ENCODE results near the gene PRKN. TPM values are rescaled to one million over a fixed set of nuclear protein-coding genes. Genes with fewer than 3 reads are reported as not detected.

Gene PRKN
- total RNA-seq, 1 donor from 2014 or later = 5.7 TPM

- no peak for DNase-seq (ENCODE audit: low spot score)
- Mint-ChIP-seq H3K4me3 (ENCODE audit: unreplicated experiment) (no peak overlapping the region), H3K27ac (ENCODE audit: unreplicated experiment) (no peak overlapping the region), H3K36me3 (ENCODE audit: low read depth) (no peaks in the 10 kb centered on the region), H3K9me3 (ENCODE audit: low read depth) (peaks cover 3% of the 10 kb centered on the region), H3K4me1 (ENCODE audit: low read depth) (peaks cover 16% of the 10 kb centered on the region), H3K27me3 (ENCODE audit: low read depth) (no peaks in the 10 kb centered on the region)
- no peak for TF ChIP-seq CTCF (IDR thresholded peaks at IDR 0.05)
Measured at GRCh38 chr6:161452241-161452640, 1275.3 kb downstream of the PRKN start.

- no peak overlapping the region for H3K4me3 Mint-ChIP-seq (ENCODE audit: unreplicated experiment)
- DNase-seq (ENCODE audit: low spot score) = no peak
- peaks cover 20% of the 10 kb centered on the region for H3K4me1 Mint-ChIP-seq (ENCODE audit: low read depth)
Measured at GRCh38 chr6:161449521-161449920, 1278.0 kb downstream of the PRKN start.

GRCh38 chr6:161446949-161447348 is 1280.6 kb downstream of the PRKN start:
- Mint-ChIP-seq H3K36me3 (ENCODE audit: low read depth) (no peaks in the 10 kb centered on the region), H3K4me3 (ENCODE audit: unreplicated experiment) (no peak overlapping the region), H3K27ac (ENCODE audit: unreplicated experiment) (no peak overlapping the region), H3K9me3 (ENCODE audit: low read depth) (no peaks in the 10 kb centered on the region), H3K27me3 (ENCODE audit: low read depth) (no peaks in the 10 kb centered on the region), H3K4me1 (ENCODE audit: low read depth) (peaks cover 29% of the 10 kb centered on the region)
- no peak for TF ChIP-seq CTCF (IDR thresholded peaks at IDR 0.05)
- no peak for DNase-seq (ENCODE audit: low spot score)

More at GRCh38 chr6:161449521-161449920, 1278.0 kb downstream of the PRKN start:
- Mint-ChIP-seq H3K27me3 (ENCODE audit: low read depth) (no peaks in the 10 kb centered on the region), H3K27ac (ENCODE audit: unreplicated experiment) (no peak overlapping the region), H3K9me3 (ENCODE audit: low read depth) (no peaks in the 10 kb centered on the region), H3K36me3 (ENCODE audit: low read depth) (no peaks in the 10 kb centered on the region)
- no peak for TF ChIP-seq CTCF (IDR thresholded peaks at IDR 0.05)

GRCh38 chr6:161446296-161446925 is 1281.2 kb downstream of the PRKN start:
- DNase-seq (ENCODE audit: low spot score) = no peak
- no peaks in the 10 kb centered on the region for H3K36me3 Mint-ChIP-seq (ENCODE audit: low read depth)
- H3K4me1 Mint-ChIP-seq (ENCODE audit: low read depth) = peaks cover 29% of the 10 kb centered on the region
- TF ChIP-seq CTCF (IDR thresholded peaks at IDR 0.05) = no peak
- H3K27me3 Mint-ChIP-seq (ENCODE audit: low read depth) = no peaks in the 10 kb centered on the region
- H3K4me3 Mint-ChIP-seq (ENCODE audit: unreplicated experiment) = no peak overlapping the region
- no peak overlapping the region for H3K27ac Mint-ChIP-seq (ENCODE audit: unreplicated experiment)
- H3K9me3 Mint-ChIP-seq (ENCODE audit: low read depth) = no peaks in the 10 kb centered on the region

- TF ChIP-seq CTCF (IDR thresholded peaks at IDR 0.05) = no peak
- Mint-ChIP-seq H3K27me3 (ENCODE audit: low read depth) (no peaks in the 10 kb centered on the region), H3K4me1 (ENCODE audit: low read depth) (peaks cover 37% of the 10 kb centered on the region), H3K4me3 (ENCODE audit: unreplicated experiment) (peak overlapping the region; percentile 25), H3K9me3 (ENCODE audit: low read depth) (no peaks in the 10 kb centered on the region), H3K36me3 (ENCODE audit: low read depth) (no peaks in the 10 kb centered on the region), H3K27ac (ENCODE audit: unreplicated experiment) (peak overlapping the region; percentile 80)
- no peak for DNase-seq (ENCODE audit: low spot score)
Measured at GRCh38 chr6:161445021-161445799, 1282.4 kb downstream of the PRKN start.
